Ectodermal cell (in vitro differentiated cells): Measurements from ENCODE around the gene TBL1XR1.

ENCODE experiments used
- H3K27ac ChIP-seq: 2 replicates; pipeline ENCODE4 v1.7.0; 2013; ENCODE audit warnings: mild to moderate bottlenecking, low read depth, low read length; ENCODE audit not compliant: insufficient read depth, poor library complexity, severe bottlenecking
- H3K27me3 ChIP-seq: 2 replicates; pipeline ENCODE4 v1.7.0; 2013; ENCODE audit warnings: mild to moderate bottlenecking, low read length; ENCODE audit not compliant: insufficient read depth, control insufficient read depth, poor library complexity, severe bottlenecking
- H3K36me3 ChIP-seq: one replicate; pipeline ENCODE4 v1.7.0; 2013; ENCODE audit warnings: low read length; ENCODE audit not compliant: control insufficient read depth, insufficient read depth
- H3K4me1 ChIP-seq: one replicate; pipeline ENCODE4 v1.7.0; 2013; ENCODE audit warnings: low read length; ENCODE audit not compliant: control insufficient read depth, insufficient read depth
- H3K4me3 ChIP-seq: 2 replicates; pipeline ENCODE4 v1.7.0; 2013; ENCODE audit warnings: low read depth, low read length, control low read depth; ENCODE audit not compliant: insufficient read depth
- H3K9me3 ChIP-seq: 2 replicates; pipeline ENCODE4 v1.7.0; 2013; ENCODE audit warnings: mild to moderate bottlenecking, low read length, moderate library complexity; ENCODE audit not compliant: control insufficient read depth
- WGBS, 2 experiments: methylation state at CpG; one replicate each; pipeline ENCODE4 v1.1.7; 2013; ENCODE audit warnings: missing lambda C conversion rate in 2 of 2; 5-methylcytosine and 5-hydroxymethylcytosine counted together

TBL1XR1 gene

GRCh38 chr3:177114253-177114652 lies 83.0 kb downstream of the TBL1XR1 start:
- H3K27me3 ChIP-seq = no peaks in the 10 kb centered on the region
- no peaks in the 10 kb centered on the region for H3K9me3 ChIP-seq
- 91 to 100% methylated on average over 2 of the region's 3 CpGs for WGBS, 2 experiments

GRCh38 chr3:177111541-177111949 lies 85.7 kb downstream of the TBL1XR1 start:
- no peaks in the 10 kb centered on the region for H3K9me3 ChIP-seq
- H3K27me3 ChIP-seq = no peaks in the 10 kb centered on the region
- H3K27ac ChIP-seq = no peak overlapping the region
- H3K36me3 ChIP-seq = no peaks in the 10 kb centered on the region
- H3K4me3 ChIP-seq = no peak overlapping the region
- H3K4me1 ChIP-seq = peaks cover 3% of the 10 kb centered on the region
- 80 to 94% methylated on average over 4 of the region's 4 CpGs for WGBS, 2 experiments

More at GRCh38 chr3:177114253-177114652, 83.0 kb downstream of the TBL1XR1 start:
- H3K4me1 ChIP-seq = peaks cover 7% of the 10 kb centered on the region
- no peak overlapping the region for H3K27ac ChIP-seq
- H3K4me3 ChIP-seq = no peak overlapping the region
- H3K36me3 ChIP-seq = no peaks in the 10 kb centered on the region

GRCh38 chr3:177110895-177111294 lies 86.4 kb downstream of the TBL1XR1 start:
- Histone ChIP-seq H3K4me3 (no peak overlapping the region), H3K9me3 (no peaks in the 10 kb centered on the region), H3K4me1 (peaks cover 3% of the 10 kb centered on the region), H3K27ac (no peak overlapping the region), H3K27me3 (no peaks in the 10 kb centered on the region), H3K36me3 (no peaks in the 10 kb centered on the region)
- 89 to 93% methylated on average over 3 of the region's 3 CpGs for WGBS, 2 experiments

- 82 to 92% methylated on average over 1 to 2 of the region's 2 CpGs for WGBS, 2 experiments
- peaks cover 3% of the 10 kb centered on the region for H3K4me1 ChIP-seq
- H3K36me3 ChIP-seq = no peaks in the 10 kb centered on the region
- no peaks in the 10 kb centered on the region for H3K27me3 ChIP-seq
- no peak overlapping the region for H3K27ac ChIP-seq
- no peaks in the 10 kb centered on the region for H3K9me3 ChIP-seq
- no peak overlapping the region for H3K4me3 ChIP-seq
Measured at GRCh38 chr3:177110386-177110785, 86.9 kb downstream of the TBL1XR1 start.

- 83 to 88% methylated on average over 5 of the region's 5 CpGs for WGBS, 2 experiments
- Histone ChIP-seq H3K4me1 (peaks cover 3% of the 10 kb centered on the region), H3K9me3 (no peaks in the 10 kb centered on the region), H3K27me3 (no peaks in the 10 kb centered on the region), H3K4me3 (no peak overlapping the region), H3K27ac (no peak overlapping the region), H3K36me3 (no peaks in the 10 kb centered on the region)
Measured at GRCh38 chr3:177109688-177110330, 87.5 kb downstream of the TBL1XR1 start.

GRCh38 chr3:177108648-177109047 lies 88.6 kb downstream of the TBL1XR1 start:
- no peak overlapping the region for H3K4me3 ChIP-seq
- H3K9me3 ChIP-seq = no peaks in the 10 kb centered on the region
- WGBS, 2 experiments = 88% methylated on average over 2 of the region's 2 CpGs
- no peaks in the 10 kb centered on the region for H3K27me3 ChIP-seq
- no peak overlapping the region for H3K27ac ChIP-seq
- no peaks in the 10 kb centered on the region for H3K36me3 ChIP-seq
- peaks cover 3% of the 10 kb centered on the region for H3K4me1 ChIP-seq

GRCh38 chr3:177107461-177108239 lies 89.6 kb downstream of the TBL1XR1 start:
- H3K9me3 ChIP-seq = no peaks in the 10 kb centered on the region
- no peaks in the 10 kb centered on the region for H3K36me3 ChIP-seq
- no peak overlapping the region for H3K27ac ChIP-seq
- H3K4me3 ChIP-seq = no peak overlapping the region
- H3K27me3 ChIP-seq = no peaks in the 10 kb centered on the region
- WGBS, 2 experiments = 89 to 94% methylated on average over 6 of the region's 6 CpGs
- peaks cover 3% of the 10 kb centered on the region for H3K4me1 ChIP-seq

- peak overlapping the region; percentile 54 for H3K27ac ChIP-seq
- WGBS, 2 experiments = 89 to 100% methylated on average over 2 to 3 of the region's 3 CpGs
- no peaks in the 10 kb centered on the region for H3K9me3 ChIP-seq
- H3K4me3 ChIP-seq = no peak overlapping the region
- no peaks in the 10 kb centered on the region for H3K27me3 ChIP-seq
- peaks cover 3% of the 10 kb centered on the region for H3K4me1 ChIP-seq
- no peaks in the 10 kb centered on the region for H3K36me3 ChIP-seq
Measured at GRCh38 chr3:177106594-177106993, 90.7 kb downstream of the TBL1XR1 start.

- Histone ChIP-seq H3K9me3 (no peaks in the 10 kb centered on the region), H3K27ac (peak overlapping the region; percentile 54), H3K27me3 (no peaks in the 10 kb centered on the region), H3K36me3 (no peaks in the 10 kb centered on the region), H3K4me1 (peaks cover 3% of the 10 kb centered on the region), H3K4me3 (no peak overlapping the region)
- WGBS, 2 experiments = 88 to 89% methylated on average over 7 of the region's 7 CpGs
Measured at GRCh38 chr3:177106184-177106583, 91.1 kb downstream of the TBL1XR1 start.

- Histone ChIP-seq H3K36me3 (no peaks in the 10 kb centered on the region), H3K9me3 (no peaks in the 10 kb centered on the region), H3K27me3 (no peaks in the 10 kb centered on the region), H3K4me3 (no peak overlapping the region), H3K27ac (no peak overlapping the region), H3K4me1 (peaks cover 3% of the 10 kb centered on the region)
- 86 to 100% methylated on average over 1 to 4 of the region's 4 CpGs for WGBS, 2 experiments
Measured at GRCh38 chr3:177105623-177106022, 91.7 kb downstream of the TBL1XR1 start.
